Measurements from ENCODE around the gene CXorf66. TPM values are rescaled to one million over a fixed set of nuclear protein-coding genes. Genes with fewer than 3 reads are reported as not detected.

The CXorf66 gene
- total RNA-seq, 4 donors from 2014 or later = not detected

- H3K27ac ChIP-seq = peak overlapping the region; percentile 98
- TF ChIP-seq, protein P1, sequence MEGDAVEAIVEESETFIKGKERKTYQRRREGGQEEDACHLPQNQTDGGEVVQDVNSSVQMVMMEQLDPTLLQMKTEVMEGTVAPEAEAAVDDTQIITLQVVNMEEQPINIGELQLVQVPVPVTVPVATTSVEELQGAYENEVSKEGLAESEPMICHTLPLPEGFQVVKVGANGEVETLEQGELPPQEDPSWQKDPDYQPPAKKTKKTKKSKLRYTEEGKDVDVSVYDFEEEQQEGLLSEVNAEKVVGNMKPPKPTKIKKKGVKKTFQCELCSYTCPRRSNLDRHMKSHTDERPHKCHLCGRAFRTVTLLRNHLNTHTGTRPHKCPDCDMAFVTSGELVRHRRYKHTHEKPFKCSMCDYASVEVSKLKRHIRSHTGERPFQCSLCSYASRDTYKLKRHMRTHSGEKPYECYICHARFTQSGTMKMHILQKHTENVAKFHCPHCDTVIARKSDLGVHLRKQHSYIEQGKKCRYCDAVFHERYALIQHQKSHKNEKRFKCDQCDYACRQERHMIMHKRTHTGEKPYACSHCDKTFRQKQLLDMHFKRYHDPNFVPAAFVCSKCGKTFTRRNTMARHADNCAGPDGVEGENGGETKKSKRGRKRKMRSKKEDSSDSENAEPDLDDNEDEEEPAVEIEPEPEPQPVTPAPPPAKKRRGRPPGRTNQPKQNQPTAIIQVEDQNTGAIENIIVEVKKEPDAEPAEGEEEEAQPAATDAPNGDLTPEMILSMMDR (IDR thresholded peaks at IDR 0.05) = no peak
- TF ChIP-seq POLR2A (IDR thresholded peaks at IDR 0.05) (no peak), POLR2AphosphoS5 (IDR thresholded peaks at IDR 0.05) (no peak), EP300 (IDR thresholded peaks at IDR 0.05; ENCODE audit: low read depth) (no peak)
- H3K27me3 ChIP-seq = no peaks in the 10 kb centered on the region
- H3K4me1 ChIP-seq = peaks cover 0 to 16% (median 2%) of the 10 kb centered on the region in 4 donors
- intact Hi-C loops (cut with DNase I; ENCODE audit: low total_unique reads) (no loop called here), in situ Hi-C loops (cut with MboI; ENCODE audit: low pct_ligation_motif_present in 1 of 4, low pct_unique_long_range_greater_than_20kb in 1 of 4, low sequenced_read_pairs in 3 of 4) (no loop called here)
- no peaks in the 10 kb centered on the region for H3K36me3 ChIP-seq
- peak overlapping the region; percentile 43 to 93 (median 77) for H3K4me3 ChIP-seq
- 47% methylated on average over 25 of the region's 33 CpGs; no CpG with 5 or more reads in 1 of the 2 donors for WGBS, 2 donors (ENCODE audit: low coverage in 1 of 2)
- no peak for DNase-seq
- no peaks in the 10 kb centered on the region for H3K9me3 ChIP-seq
These were observed 33.7 kb downstream of the CXorf66 start for GRCh38 chrX:139931646-139932072.

DNA sequence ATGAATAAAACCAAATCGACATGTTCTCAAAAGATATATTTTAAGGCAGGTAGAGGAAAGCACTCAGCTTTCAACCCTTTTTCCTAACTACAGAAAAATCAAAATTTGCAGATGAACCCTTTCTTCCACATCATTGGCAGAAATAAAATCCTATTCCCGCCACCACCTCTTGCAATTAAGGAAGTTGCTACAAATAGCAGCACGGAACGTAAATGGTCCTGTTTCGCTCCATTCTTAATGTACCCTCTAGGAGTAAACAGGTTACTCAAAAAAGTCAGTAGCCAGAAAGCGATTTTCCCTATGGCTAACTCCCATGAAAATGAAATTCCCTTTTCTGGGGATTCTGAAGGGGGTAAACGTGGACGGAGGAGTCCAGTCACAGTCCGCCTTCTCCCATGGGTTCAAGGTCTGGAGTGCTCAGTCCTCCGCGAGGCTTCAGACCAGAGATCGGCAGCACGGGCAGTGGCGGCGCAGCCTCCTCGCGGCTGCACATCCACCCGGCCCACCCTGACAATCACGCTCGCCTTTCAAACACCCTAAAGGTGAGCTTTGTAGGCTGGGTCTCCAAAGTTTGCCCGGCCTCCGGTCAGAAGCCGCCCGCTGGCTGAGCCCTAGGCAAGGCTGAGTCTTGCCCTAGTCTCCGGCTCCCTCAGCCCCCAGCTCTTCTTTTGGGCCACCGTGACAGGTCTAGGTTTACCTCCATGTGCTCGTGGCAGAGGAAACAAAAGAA, 34.2 kb downstream of the CXorf66 start:
- peak overlapping the region; percentile 43 to 93 (median 77) for H3K4me3 ChIP-seq
- H3K27ac ChIP-seq = peak overlapping the region; percentile 98
- WGBS, 2 donors (ENCODE audit: low coverage in 1 of 2) = 0 to 39% methylated on average over 4 to 27 of the region's 27 CpGs
- TF ChIP-seq POLR2A (IDR thresholded peaks at IDR 0.05) = no peak
- TF ChIP-seq POLR2AphosphoS5 (IDR thresholded peaks at IDR 0.05) = no peak
- TF ChIP-seq, protein P1 (IDR thresholded peaks at IDR 0.05) = no peak
- no peak for TF ChIP-seq EP300 (IDR thresholded peaks at IDR 0.05; ENCODE audit: low read depth)
- H3K4me1 ChIP-seq = peaks cover 0 to 16% (median 2%) of the 10 kb centered on the region in 4 donors
- H3K9me3 ChIP-seq = no peaks in the 10 kb centered on the region
- H3K36me3 ChIP-seq = no peaks in the 10 kb centered on the region
- in situ Hi-C loops (cut with MboI; ENCODE audit: low pct_ligation_motif_present in 1 of 4, low pct_unique_long_range_greater_than_20kb in 1 of 4, low sequenced_read_pairs in 3 of 4) (no loop called here), intact Hi-C loops (cut with DNase I; ENCODE audit: low total_unique reads) (loop anchor here (1.0 kb wide), 1 partner anchor 17 kb away; no protein-coding TSS in a partner anchor)
- H3K27me3 ChIP-seq = no peaks in the 10 kb centered on the region
- DNase-seq = peak; percentile 24

- 45 to 51% methylated on average over 3 to 4 of the region's 4 CpGs for WGBS, 2 donors (ENCODE audit: low coverage in 1 of 2)
- peak overlapping the region in 1 of 4 donors; percentile 79 for H3K4me3 ChIP-seq
These were observed 34.9 kb downstream of the CXorf66 start for GRCh38 chrX:139930401-139930800.

DNA sequence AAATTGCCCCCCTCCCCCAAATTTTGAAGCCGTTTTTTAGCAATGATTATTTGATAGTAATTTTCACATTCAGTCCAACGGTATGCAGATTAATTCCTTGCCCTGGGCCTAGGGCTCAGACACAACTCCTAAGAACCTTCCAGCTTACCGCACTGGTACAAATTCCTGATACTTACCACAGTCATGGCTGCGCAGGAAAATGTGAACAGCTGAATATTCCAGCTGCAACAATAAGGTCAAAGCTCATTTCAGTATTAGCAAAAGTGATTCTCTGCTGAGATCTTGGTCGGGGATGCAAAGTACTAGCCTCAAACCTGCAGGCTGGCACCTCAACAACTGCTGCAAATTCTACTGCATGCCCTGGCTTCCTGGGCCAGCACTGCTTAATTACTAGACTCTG, 35.4 kb downstream of the CXorf66 start:
- Histone ChIP-seq H3K9me3 (no peaks in the 10 kb centered on the region), H3K4me3 (no peak overlapping the region), H3K27ac (no peak overlapping the region), H3K36me3 (no peaks in the 10 kb centered on the region), H3K4me1 (peaks cover 0 to 16% (median 2%) of the 10 kb centered on the region in 4 donors), H3K27me3 (no peaks in the 10 kb centered on the region)
- DNase-seq = no peak
- 43 to 54% methylated on average over 2 to 5 of the region's 5 CpGs for WGBS, 2 donors (ENCODE audit: low coverage in 1 of 2)
- intact Hi-C loops (cut with DNase I; ENCODE audit: low total_unique reads) (loop anchor here (1.0 kb wide), 1 partner anchor 18 kb away; no protein-coding TSS in a partner anchor), in situ Hi-C loops (cut with MboI; ENCODE audit: low pct_ligation_motif_present in 1 of 4, low pct_unique_long_range_greater_than_20kb in 1 of 4, low sequenced_read_pairs in 3 of 4) (no loop called here)
- TF ChIP-seq POLR2AphosphoS5 (IDR thresholded peaks at IDR 0.05) (no peak), EP300 (IDR thresholded peaks at IDR 0.05; ENCODE audit: low read depth) (no peak), POLR2A (IDR thresholded peaks at IDR 0.05) (no peak)
- TF ChIP-seq, protein P1 (IDR thresholded peaks at IDR 0.05) = no peak

More at GRCh38 chrX:139930401-139930800, 34.9 kb downstream of the CXorf66 start:
- no peak for DNase-seq
- Histone ChIP-seq H3K9me3 (no peaks in the 10 kb centered on the region), H3K36me3 (no peaks in the 10 kb centered on the region), H3K27me3 (no peaks in the 10 kb centered on the region), H3K27ac (no peak overlapping the region), H3K4me1 (peaks cover 0 to 16% (median 2%) of the 10 kb centered on the region in 4 donors)
- intact Hi-C loops (cut with DNase I; ENCODE audit: low total_unique reads) = loop anchor here (1.0 kb wide), 1 partner anchor 18 kb away; no protein-coding TSS in a partner anchor
- in situ Hi-C loops (cut with MboI; ENCODE audit: low pct_ligation_motif_present in 1 of 4, low pct_unique_long_range_greater_than_20kb in 1 of 4, low sequenced_read_pairs in 3 of 4) = no loop called here
- TF ChIP-seq EP300 (IDR thresholded peaks at IDR 0.05; ENCODE audit: low read depth) (no peak), POLR2AphosphoS5 (IDR thresholded peaks at IDR 0.05) (no peak), POLR2A (IDR thresholded peaks at IDR 0.05) (no peak)
- TF ChIP-seq, protein P1 (IDR thresholded peaks at IDR 0.05) = no peak
